NCI-H69 (cell line): ENCODE data around the gene OXLD1.

Experiments used
- DNase-seq: peaks from one replicate; lab custom pipeline; 2025; lab: John Stamatoyannopoulos, UW

OXLD1 gene

DNA sequence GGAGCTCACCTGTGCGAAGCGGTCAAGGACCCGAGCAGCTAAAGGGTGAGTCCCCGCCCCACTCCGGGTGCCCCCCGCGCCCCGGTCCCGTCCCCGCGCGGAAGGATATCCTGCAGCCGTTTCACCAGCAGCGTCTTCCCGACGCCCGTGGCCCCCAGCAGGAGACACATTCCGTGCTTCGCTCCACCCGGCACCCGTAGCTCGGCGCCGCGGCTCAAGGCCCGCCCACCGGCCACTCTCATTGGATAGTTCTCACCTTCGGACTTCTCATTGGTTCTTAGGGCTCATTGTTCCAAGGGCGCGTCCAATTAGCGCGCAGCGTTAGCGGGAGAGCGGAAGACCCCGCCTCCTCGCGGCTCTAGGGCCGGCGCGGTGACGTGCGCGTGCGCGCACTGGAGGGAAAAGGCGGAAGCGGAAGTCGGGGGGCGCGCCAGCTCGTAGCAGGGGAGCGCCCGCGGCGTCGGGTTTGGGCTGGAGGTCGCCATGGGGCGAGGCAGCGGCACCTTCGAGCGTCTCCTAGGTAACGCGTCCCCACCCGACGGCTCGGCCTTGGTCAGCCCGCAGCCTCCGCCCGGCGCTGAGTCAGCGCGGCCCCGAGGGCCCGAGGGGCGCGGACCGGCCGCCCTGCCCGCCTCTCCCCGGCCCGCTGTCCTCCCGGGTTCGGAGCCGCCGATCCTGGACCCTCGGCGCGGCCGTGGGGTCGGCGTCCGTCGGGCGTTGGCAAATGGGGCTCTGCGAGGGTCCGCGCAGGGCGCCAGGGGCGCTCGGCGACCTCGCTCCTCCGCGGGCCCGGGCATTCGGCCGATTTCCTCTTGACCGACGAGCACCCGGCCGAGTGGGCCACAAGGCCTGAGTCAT is 17.4 kb upstream of the OXLD1 start, which contains the start of the genes ARL16 and HGS:
ARL16 (minus strand) TSS at position 214 of the 858 bp plus-strand sequence; CDS start at position 170, 44 bp downstream.
HGS (plus strand) TSS at position 428 of the 858 bp plus-strand sequence; CDS start at position 484, 56 bp downstream.
- peak; percentile 100 for DNase-seq

DNA sequence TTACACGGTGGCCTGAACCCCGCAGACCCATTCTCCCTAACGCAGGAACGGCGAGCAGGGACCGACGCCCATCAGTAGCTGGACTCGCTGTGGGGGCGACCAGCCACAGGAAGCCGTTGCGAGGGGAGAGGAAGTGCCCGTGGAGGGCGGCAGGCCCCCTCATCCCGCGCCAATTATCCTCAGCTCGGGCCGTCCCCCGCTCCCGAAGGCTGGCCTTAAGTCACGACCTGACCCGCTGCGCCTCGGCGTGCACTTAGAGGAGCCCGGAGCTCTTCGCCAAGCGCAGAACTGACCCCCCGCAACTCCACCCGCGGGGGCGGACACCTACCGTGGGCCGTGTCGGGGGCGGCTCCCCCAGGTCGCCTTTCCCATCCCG is 16.8 kb upstream of the OXLD1 start:
- DNase-seq, result peak; percentile 72

DNA sequence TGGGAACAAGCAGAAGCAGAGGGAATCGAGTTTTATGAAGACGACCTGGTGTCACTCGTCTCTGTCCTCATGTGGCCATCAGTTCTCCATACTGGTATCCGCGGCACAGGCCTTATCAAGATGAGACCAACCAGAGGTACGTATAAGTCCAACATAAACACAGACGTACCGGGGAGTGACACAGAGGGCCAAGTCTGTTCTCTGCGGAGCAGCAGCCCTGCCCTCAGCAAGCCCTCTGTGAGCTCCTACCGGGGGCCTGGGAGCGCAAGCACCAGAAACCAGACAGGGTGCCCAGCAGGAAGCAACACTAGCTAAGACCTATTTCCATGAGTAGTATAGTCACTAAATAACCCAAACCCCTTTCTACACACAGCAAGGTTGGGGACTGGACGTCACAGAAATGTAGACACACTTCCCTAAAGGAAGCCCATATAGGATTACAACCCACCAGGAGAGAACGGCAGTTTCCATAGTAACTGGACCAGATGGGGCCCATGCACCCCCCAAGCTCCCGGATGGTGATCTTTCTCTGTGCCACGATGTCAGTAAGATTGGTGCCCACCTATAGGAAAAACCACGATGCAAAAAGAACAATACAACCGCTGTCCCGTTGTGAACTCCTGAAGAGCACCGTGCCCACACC is 16.3 kb upstream of the OXLD1 start:
- peak; percentile 72 for DNase-seq

DNA sequence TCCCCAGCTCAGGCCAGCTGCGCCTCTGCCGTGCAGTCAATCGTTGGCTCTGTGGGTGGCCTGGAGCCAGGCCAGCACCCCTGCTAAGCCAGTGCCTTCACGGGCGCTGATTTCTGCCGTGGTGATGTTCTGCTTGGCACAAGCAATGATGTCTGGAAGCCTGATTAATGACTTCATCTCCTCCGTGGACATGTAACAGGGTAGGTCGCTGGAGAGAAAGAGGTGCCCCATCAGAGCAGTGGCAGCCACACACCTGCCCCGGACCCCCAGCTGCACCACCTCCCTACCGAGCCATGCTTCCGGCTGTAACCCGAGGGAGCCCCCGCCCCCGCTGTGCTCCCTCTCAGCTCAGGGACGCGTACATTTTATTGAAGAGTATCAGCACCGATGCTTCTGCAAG is 15.3 kb upstream of the OXLD1 start:
- DNase-seq, result peak; percentile 89

DNA sequence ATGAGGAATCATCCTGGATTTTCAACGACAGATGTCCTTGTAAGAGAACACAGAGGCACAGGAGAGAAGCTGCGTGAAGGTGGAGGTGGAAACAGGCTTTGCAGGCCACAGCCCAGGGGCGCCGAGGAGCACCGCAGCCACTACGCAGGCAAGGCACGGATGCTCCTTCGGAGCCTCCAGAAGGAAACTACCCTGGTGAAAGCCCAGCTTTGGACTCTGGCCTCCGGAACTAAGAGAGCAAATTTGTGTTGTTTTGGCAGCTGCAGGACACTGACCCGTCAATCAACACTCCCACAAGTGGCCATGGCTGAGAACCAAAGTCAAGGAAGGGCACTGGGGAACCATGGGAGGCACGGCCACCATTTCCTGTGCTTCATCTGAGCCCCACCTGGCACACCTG is 13.7 kb upstream of the OXLD1 start:
- no peak for DNase-seq

DNA sequence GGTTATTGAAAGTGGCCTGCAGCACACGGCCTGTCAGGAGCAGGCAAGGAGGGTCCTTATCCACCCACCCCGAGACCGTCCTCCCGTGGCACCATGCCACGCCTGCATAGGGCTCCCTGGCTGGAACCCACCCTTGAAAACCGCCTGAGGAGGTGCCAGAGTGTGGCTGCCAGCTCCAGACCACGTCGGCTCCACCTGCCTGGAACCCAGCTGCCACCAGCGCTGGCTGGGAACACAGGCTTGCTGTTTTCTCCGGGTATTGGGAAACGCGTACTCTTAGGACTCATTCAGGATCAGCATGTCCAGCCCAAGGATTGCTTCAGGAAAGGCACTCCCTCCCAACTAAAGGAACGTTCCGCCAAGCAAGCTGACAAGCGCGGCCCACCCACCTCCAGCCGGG is 10.5 kb upstream of the OXLD1 start:
- no peak for DNase-seq

DNA sequence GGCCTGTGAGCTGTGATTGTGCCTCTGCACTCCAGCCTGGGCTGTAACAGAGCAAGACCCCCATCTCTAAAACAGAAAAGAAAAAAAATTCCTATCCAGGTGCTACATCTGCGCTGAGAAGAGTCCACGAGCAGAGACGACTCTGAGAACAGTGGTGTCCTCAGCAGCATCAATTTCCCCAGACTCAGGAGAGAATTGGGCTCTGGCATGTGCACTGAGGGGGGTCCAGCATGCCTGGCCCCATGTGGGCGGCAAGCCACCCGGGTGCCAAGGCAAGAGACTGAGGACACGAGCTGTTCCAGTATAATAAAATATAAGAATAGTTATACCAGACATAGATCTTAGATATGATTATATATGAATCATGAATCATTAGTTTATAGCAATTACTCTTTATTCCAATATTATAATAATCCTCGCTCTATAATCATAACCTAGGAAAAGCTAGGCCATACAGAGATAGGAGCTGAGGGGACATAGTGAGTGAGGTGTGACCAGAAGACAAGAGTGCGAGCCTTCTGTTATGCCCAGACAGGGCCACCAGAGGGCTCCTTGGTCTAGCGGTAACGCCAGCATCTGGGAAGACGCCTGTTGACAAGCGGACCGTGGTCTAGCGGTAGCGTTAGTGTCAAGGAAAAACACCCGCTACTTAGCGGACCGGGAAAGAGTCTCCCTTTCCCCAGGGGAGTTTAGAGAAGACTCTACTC is 9.3 kb upstream of the OXLD1 start:
- DNase-seq, result peak; percentile 62

DNA sequence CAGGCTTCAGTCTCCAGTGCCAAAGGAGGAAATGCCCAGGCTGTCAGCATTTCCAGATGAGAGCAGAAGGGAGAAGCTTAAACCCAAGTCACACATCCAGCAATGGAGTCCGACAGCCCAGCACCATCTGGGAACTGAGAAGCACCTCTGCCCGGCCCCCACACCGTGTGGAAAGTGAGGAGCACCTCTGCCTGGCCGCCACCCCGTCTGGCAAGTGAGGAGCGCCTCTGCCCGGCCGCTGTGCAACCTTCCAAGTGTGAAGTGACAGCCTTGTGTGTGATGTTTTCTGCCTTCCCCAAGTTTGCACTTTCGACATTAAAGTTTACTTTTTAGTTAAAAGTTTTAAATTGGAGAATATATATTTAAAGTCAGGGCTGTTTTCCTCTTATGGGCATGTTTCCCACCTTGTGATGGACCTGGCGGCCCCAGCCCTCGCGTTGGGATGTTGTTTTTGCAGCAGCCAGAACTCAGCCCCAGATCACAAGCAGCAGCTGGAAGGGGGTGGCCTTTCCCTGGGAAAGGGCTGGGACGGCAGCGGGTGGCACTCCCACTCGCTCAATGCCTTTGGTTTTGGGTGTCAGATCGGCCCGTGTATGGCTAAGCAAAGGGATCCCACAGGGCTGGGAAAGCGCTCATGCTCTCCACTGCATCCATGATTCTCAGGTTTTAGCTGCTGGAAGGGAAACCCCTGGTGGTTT is 7.3 kb upstream of the OXLD1 start:
- no peak for DNase-seq

DNA sequence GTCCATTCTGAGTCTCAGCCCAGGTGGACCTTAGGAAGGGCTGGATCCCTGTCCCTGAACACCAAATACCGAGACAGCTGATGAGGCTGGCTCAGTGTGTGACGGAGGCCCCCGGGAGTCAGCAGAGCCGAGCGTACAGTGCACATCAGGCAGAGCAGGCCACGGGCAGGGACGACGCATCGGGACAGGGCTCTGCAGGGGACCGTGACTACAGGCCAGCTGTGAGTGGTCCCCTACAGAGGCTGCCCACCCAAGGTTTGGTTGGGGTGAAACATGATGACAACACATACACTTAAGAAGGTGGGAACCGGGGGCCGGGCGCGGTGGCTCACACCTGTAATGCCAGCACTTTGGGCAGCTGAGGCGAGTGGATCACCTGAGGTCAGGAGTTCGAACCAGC is 6.5 kb upstream of the OXLD1 start:
- DNase-seq, result no peak

DNA sequence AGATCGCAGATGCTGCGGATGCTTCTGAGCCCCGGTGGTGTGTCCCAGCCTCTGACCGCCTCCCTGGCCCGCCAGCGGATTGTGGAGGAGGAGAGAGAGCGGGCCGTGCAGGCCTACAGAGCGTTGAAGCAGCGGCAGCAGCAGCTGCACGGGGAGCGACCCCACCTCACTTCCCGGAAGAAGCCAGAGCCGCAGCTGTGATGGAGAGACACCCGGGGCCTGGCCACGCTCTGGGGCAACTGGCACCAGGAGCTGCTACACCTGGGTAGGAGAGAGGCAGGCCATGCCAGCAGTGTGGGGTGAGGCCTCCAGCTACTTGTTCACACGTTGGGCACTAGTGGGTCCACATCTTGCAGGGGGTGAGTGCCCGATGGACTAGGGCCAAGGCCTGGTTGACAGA is 6.1 kb upstream of the OXLD1 start:
- no peak for DNase-seq

DNA sequence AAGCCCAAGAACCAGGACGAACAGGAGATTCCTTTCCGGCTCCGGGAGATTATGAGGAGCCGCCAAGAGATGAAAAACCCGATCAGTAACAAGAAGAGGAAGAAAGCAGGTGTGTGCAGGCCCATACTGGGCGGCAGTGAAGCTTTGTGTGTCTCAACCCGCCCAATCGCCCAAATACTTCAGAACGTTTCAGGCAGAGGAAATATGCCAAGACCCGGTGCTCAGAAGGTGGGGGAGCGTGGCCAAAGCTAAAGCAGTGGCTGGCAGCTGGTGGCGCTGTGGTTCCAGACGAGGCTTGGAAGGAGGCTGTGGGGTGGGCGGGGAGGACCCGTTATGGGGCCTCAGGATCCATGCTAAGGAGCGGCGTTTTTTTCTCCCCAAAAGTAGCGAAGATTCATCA is 1.3 kb upstream of the OXLD1 start:
- no peak for DNase-seq

DNA sequence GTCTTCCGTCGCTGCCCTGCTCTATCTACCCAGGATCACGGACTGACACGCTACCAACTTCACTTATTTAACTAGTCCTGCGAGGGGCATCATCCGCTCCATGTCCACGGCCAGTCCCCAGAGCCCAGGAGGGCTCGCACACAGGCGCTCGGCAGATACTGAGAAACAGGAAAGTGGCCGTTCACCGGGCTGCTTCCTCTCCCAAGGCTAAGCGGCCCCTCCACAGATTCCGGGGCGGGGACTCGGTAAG is 388 bp downstream of the OXLD1 start:
- DNase-seq, result peak; percentile 64

DNA sequence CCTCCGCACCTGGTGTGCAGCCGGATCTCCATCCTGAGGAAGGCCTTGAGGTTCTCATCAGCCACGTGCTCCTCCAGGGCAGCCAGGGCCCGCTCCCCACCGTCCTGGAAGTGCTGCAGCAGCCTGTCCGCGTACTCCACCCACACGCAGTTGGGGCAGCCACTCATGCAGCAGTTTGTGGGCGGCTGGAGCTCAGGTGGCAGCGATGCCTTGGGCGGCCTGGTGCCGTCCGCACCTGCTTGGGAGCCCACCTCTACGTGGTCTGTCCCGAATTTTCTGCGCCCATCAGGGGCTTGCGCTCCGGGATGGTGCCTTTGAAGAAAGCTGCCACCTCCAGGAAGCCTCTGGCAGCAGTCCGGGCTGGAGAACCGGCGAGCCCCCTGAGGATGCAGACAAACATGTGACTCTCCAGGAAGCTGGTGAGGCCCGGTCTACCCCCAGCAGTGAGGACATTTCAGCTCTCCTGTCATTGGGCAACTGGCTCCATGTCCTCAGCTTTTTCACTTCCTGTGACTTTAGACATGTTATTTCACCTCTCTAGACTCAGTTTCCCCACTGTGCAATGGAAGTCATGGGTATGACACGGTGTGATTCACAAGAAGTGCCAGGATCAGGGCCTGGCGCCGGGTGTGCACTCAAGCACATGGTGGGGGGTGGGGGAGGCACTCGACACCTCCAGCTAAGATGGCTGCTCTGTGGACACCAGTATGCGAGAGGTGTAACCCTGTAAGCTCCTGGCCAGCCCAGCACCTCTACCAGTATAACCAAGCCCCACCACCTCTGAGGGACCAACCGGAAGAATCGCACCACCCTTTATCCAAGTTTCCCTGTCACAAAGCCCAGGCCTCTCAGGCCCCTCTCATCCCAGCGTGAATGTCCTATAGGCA is 957 bp downstream of the OXLD1 start:
- peak; percentile 49 for DNase-seq

DNA sequence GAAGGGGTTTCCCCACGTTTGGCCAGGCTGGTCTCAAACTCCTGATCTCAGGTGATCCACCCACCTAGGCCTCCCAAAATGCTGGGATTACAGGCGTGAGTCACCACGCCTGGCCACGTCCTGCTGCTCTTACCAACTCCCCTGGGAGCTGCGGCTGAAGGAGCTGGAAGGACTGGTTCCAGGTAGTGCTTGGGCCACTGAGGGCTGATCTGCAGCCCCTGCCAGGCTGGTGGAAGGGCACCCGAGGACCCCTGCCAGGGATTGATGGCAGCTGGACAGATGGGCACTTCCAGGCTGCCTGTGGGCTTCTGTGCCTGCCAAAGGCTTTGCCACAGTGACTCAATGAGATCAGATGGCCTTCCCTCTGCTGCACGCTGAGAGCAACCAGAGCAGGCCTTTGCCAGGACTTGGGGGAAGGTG is 2.3 kb downstream of the OXLD1 start:
- no peak for DNase-seq

DNA sequence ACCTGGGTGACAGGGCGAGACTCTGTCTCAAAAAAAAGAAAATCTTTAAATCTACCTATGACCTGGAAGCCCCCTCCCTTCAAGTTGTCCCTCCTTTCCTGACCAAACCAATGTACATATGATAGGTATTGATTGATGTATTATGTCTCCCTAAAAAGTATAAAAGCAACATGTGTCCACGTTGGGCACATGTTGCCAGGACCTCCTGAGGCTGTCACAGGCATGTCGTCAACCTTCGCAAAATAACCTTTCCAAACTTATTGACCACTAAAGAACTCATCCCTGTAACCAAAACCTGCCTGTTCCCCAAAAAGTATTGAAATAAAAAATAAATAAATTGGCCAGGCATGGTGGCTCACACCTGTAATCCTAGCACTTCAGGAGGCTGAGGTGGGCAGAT is 4.4 kb downstream of the OXLD1 start:
- no peak for DNase-seq

DNA sequence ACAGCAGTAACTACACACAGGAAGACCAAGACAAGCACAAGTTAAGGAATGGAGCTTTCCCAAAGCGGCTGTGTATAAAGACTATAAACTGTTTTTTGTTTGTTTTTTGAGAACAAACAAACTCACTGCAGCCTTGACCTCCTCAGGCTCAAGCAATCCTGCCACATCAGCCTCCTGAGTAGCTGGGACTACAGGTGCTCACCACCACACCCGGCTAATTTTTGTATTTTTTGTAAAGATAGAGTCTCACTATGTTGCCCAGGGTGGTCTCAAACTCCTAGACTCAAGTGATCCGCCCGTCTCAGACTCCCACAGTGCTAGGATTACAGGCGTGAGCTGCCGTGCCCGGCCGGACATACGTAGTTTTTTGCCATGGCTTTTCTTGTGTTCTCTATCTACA is 6.0 kb downstream of the OXLD1 start:
- DNase-seq, result no peak

DNA sequence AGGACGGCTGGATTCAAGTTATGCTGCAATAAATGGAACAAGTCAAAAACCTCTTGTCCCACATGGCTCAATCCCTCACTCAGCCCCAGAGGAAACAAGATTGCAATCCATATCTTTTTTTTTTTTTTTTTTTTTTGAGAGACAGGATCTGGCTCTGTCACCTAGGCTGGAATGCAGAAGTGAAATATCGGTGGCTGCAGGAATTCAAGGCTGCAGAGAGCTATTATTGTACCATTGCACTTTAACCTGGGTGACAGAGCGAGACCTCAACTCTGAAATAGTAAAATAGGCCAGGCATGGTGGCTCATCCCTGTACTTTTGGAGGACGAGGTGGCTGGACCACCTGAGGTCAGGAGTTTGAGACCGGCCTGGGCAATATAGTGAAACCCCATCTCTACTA is 7.4 kb downstream of the OXLD1 start:
- DNase-seq, result no peak

DNA sequence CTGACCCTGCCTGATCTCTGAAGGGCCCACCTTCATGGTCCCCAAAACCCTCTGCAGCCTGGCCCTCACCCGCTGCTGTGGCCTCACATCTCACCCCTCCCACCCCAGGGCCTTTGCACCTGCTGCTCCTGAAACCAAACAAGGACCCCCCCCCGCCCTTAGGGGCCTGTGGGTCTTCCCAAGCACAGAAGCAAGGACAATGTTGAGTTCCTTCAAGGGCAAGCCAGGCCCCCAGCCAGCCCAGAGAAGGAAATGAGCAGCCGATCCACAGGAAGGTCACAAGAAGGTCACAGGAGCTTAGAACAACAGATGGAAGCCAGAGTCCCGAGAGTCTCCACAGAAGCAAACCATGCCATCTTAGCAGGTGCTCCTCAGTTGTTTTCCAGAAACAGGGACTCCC is 9.6 kb downstream of the OXLD1 start:
- DNase-seq, result no peak

DNA sequence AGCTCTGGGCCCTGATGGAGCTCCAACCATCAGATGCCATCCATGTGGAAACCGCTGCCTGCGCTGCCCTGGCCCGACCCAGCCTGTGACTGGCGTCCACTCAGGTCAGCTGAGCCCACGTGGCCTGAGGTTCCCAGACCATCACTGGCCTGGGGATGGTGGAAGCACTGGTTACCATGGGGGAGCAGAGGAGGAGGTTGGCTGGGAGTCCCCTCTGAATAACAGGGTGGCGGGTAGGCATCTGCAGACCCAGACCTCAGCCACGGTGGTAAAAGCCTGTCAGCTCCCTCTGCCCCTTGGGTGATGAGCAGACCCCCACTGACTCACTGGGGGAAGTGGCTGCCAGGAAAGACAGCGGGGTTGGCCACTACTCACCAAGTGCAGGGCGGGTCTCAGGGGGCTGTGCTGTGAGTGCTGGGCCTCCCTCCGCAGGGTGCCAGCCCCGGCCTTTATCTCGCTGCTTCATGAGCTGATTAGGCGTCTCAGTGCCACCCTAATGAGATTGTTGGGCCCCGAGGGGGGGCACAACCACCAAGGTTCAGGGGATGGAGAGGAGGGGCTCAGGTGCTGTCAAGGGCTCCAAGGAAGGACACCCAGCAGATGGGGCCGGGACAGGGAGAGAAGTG is 10.2 kb downstream of the OXLD1 start, which contains the start of gene PDE6G:
PDE6G (minus strand) TSS at position 425 of the 626 bp plus-strand sequence. CDS start 3,237 bp downstream, outside the sequence.
- no peak for DNase-seq

DNA sequence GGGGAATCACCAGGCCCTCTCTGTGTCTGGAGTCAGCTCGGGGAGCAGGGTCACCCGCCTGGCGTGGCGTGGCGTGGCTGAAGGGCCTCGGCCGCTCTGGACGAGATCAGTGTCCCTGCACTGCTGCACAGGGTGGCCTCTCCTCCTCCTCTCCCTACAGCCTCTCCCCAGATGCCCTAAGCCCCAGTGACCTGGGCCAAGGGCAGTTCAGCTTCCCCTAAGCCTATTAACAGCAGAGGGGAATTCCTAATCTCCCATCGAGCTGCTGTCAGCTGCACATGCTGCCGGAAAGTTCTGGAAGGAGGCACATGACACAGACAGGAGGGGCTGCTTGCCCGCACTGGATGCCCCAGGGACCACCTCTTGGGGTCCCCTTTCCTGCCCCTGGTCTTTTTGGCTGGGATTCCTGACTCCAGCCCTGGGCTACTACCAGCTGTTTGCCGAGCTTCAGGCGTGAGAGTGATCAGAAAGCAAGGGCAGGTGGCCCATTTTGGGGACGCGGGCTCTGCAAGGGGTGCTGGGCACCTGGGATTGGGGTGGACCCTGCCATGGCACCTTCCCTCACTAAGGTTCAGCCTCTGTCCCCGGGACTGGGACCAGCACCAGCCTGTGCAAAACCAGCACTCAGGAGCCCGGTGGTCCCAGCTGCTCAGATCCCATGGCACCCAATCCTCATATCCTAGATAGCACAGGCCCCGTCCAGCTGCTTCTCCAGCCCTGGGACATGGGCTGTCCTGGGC is 10.9 kb downstream of the OXLD1 start:
- no peak for DNase-seq
